Measurements from ENCODE around the gene MAD2L1BP. TPM values are rescaled to one million over a fixed set of nuclear protein-coding genes. Genes with fewer than 3 reads are reported as not detected.

The MAD2L1BP gene
- total and polyA plus RNA-seq, 2 of the 4 experiments (the other 2 are of a cell fraction) = 28.1 to 50.2 TPM

GRCh38 chr6:43614396-43614730 is 21.3 kb upstream of the MAD2L1BP start:
- no peak overlapping the region for H2AFZ ChIP-seq (replicated peaks; ENCODE audit: low read length, poor library complexity)
- H2BK5ac ChIP-seq (ENCODE audit: low read depth, low read length, poor library complexity, severe bottlenecking) = no peak overlapping the region
- H3K4ac ChIP-seq (ENCODE audit: low read depth, low read length) = no peak overlapping the region
- no peaks in the 10 kb centered on the region for H3K27me3 ChIP-seq (ENCODE audit: control insufficient read depth, insufficient read depth, low read length)
- ChIA-PET POLR2A (ENCODE audit: unreplicated experiment) (no interaction called here), CTCF (no interaction called here)
- no peak overlapping the region for H3K27ac ChIP-seq (ENCODE audit: insufficient read depth, low read length)
- DNase-seq (no peak), ATAC-seq (ENCODE audit: low read depth) (no peak)
- H4K91ac ChIP-seq (ENCODE audit: insufficient read depth, low read depth, low read length) = no peak overlapping the region
- in situ Hi-C loops (cut with MboI; ENCODE audit: low sequenced_read_pairs) (no loop called here), intact Hi-C loops (cut with micrococcal nuclease) (no loop called here), dilution Hi-C loops (cut with HindIII; ENCODE audit: low sequenced_read_pairs, unreplicated experiment) (no loop called here)
- no peak overlapping the region for H2BK15ac ChIP-seq (ENCODE audit: low read depth, low read length)
- no peak overlapping the region for H2BK20ac ChIP-seq (ENCODE audit: low read depth, low read length)
- H3K56ac ChIP-seq (ENCODE audit: extremely low read depth, insufficient read depth, low read length) = no peak overlapping the region
- TF ChIP-seq ELK1 (IDR thresholded peaks at IDR 0.05; ENCODE audit: borderline replicate concordance, low read depth, low read length) = no peak
- no peak for TF ChIP-seq CHD1 (IDR thresholded peaks at IDR 0.05; ENCODE audit: low read depth, low read length)
- TF ChIP-seq RAD21 (IDR thresholded peaks at IDR 0.05; ENCODE audit: low read length) = no peak
- TF ChIP-seq NFE2L2 (IDR thresholded peaks at IDR 0.05; ENCODE audit: low read depth, low read length) = no peak
- TF ChIP-seq SMC3 (IDR thresholded peaks at IDR 0.05; ENCODE audit: low read depth, low read length) = no peak
- no peak for TF ChIP-seq POLR2A (IDR thresholded peaks at IDR 0.05; ENCODE audit: low read depth, low read length)
- TF ChIP-seq BHLHE40 (IDR thresholded peaks at IDR 0.05; ENCODE audit: low read depth, low read length) = no peak
- TF ChIP-seq CEBPB (IDR thresholded peaks at IDR 0.05; ENCODE audit: low read depth, low read length) = no peak
- no peak for TF ChIP-seq CTCF (conservative IDR thresholded peaks at IDR 0.05; ENCODE audit: low read depth, low read length)
- TF ChIP-seq MAZ (IDR thresholded peaks at IDR 0.05; ENCODE audit: borderline replicate concordance, low read depth, low read length) = no peak
- no peak for TF ChIP-seq MXI1 (IDR thresholded peaks at IDR 0.05; ENCODE audit: borderline replicate concordance, low read depth, low read length)
- no peak for TF ChIP-seq USF2 (IDR thresholded peaks at IDR 0.05; ENCODE audit: low read depth, low read length)
- no peak for TF ChIP-seq RFX5 (IDR thresholded peaks at IDR 0.05; ENCODE audit: low read depth, low read length)
- no peak for TF ChIP-seq MAFK (IDR thresholded peaks at IDR 0.05; ENCODE audit: low read depth, low read length)
- no peak for TF ChIP-seq RCOR1 (IDR thresholded peaks at IDR 0.05; ENCODE audit: insufficient replicate concordance, low read length)
- H3K9ac ChIP-seq (ENCODE audit: low read depth, low read length) = no peak overlapping the region
- H2AK9ac ChIP-seq (replicated peaks; ENCODE audit: low read depth, low read length, poor library complexity) = no peak overlapping the region
- no TSS peak for BruUV-seq (replicated peaks)
- H3K14ac ChIP-seq (replicated peaks; ENCODE audit: low read depth, low read length) = no peak overlapping the region
- WGBS, 2 experiments (ENCODE audit: extremely low coverage in 2 of 2, insufficient read length in 1 of 2) = no CpG with 5 or more reads among the region's 3 CpGs
- no peak overlapping the region for H2BK120ac ChIP-seq (ENCODE audit: low read depth, low read length)
- H3K79me1 ChIP-seq (ENCODE audit: low read depth in 1 of 2, low read length in 2 of 2) = peaks cover 2 to 16% of the 10 kb centered on the region in 2 experiments; a peak in 3 of 4 replicates
- no peaks in the 10 kb centered on the region for H3K9me1 ChIP-seq (ENCODE audit: insufficient read depth, low read length)
- H3K4me3 ChIP-seq (ENCODE audit: insufficient read depth, low read depth, low read length) = no peak overlapping the region
- no peaks in the 10 kb centered on the region for H3K4me1 ChIP-seq (ENCODE audit: control insufficient read depth, insufficient read depth, low read length)
- no peak overlapping the region for H3K18ac ChIP-seq (ENCODE audit: low read depth, low read length)
- H4K5ac ChIP-seq (ENCODE audit: low read depth, low read length) = no peak overlapping the region
- no peaks in the 10 kb centered on the region for H3K9me3 ChIP-seq (ENCODE audit: control insufficient read depth, insufficient read depth, low read length)
- H3K23ac ChIP-seq (ENCODE audit: low read depth, low read length) = no peak overlapping the region
- H4K20me1 ChIP-seq (ENCODE audit: insufficient read depth, low read length) = no peaks in the 10 kb centered on the region
- H2AK5ac ChIP-seq (ENCODE audit: low read depth, low read length) = no peak overlapping the region
- no peak overlapping the region for H4K8ac ChIP-seq (ENCODE audit: low read depth in 2 of 2, low read length in 2 of 2)
- no peak overlapping the region for H3K4me2 ChIP-seq (ENCODE audit: low read depth, low read length)
- H3K36me3 ChIP-seq (ENCODE audit: control insufficient read depth, insufficient read depth, low read length) = peaks cover 20% of the 10 kb centered on the region

All from IMR-90 (cell line).